Osteocyte (in vitro differentiated cells): Measurements from ENCODE around the gene CYS1. TPM values are rescaled to one million over a fixed set of nuclear protein-coding genes. Genes with fewer than 3 reads are reported as not detected.
A peak's percentile ranks its signal among the peaks of the same experiment; 100 is the strongest.

Experiments
- DNase-seq: peaks from one replicate; pipeline ENCODE4 v3.0.0; 2021; ENCODE audit warnings: mixed read lengths; ENCODE audit not compliant: unreplicated experiment; ENCODE audit errors: extremely low spot score
- H3K27ac Mint-ChIP-seq: one replicate; pipeline ENCODE4 v1.8.0; 2021; ENCODE audit warnings: mild to moderate bottlenecking, mixed read lengths; ENCODE audit not compliant: unreplicated experiment
- H3K27me3 Mint-ChIP-seq: one replicate; pipeline ENCODE4 v1.8.0; 2021; ENCODE audit warnings: mixed read lengths; ENCODE audit not compliant: unreplicated experiment
- H3K36me3 Mint-ChIP-seq: one replicate; pipeline ENCODE4 v1.8.0; 2021; ENCODE audit warnings: mixed read lengths; ENCODE audit not compliant: unreplicated experiment
- H3K4me1 Mint-ChIP-seq: one replicate; pipeline ENCODE4 v1.8.0; 2021; ENCODE audit warnings: mixed read lengths; ENCODE audit not compliant: unreplicated experiment
- H3K4me3 Mint-ChIP-seq: one replicate; pipeline ENCODE4 v1.8.0; 2021; ENCODE audit warnings: mild to moderate bottlenecking, moderate library complexity, mixed read lengths; ENCODE audit not compliant: unreplicated experiment
- H3K9me3 Mint-ChIP-seq: one replicate; pipeline ENCODE4 v1.8.0; 2021; ENCODE audit warnings: mixed read lengths; ENCODE audit not compliant: unreplicated experiment
- total RNA-seq: library from RNA; stranded (reverse); gene quantifications from 2 replicates; pipeline ENCODE4 v1.2.1, GENCODE V29; 2021
- TF ChIP-seq, protein P1 (sequence below): fragments of 200-600 bp; sonication (generic); IDR thresholded peaks from 2 replicates; pipeline ENCODE4 v1.5.0; 2021; ENCODE audit warnings: antibody characterized with exemption, mild to moderate bottlenecking, moderate library complexity

CYS1 gene
- total RNA-seq, 1 donor from 2014 or later, result 5.5 TPM

DNA sequence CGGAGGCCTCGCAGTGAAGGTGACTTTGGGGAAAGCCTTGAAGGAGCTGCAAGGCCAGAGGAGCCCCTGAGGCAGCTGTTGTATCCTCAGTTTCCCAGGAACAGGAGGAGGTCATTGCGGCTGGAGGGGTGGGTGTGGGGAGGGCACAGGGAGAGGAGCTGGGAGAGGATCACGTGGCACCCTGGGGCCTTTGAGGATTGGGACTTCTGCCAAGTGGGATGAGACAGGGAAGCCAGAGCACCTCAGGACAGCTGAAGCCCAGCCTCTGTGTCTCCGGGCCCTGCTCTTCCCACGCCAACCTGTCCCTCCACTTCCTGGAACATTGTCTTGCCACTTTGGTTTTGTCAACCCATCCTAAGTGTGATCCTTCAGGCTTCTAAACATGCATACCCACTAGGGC is 23.0 kb upstream of the CYS1 start:
- H3K27me3 Mint-ChIP-seq, result no peaks in the 10 kb centered on the region
- no peak overlapping the region for H3K4me3 Mint-ChIP-seq
- peaks cover 8% of the 10 kb centered on the region for H3K4me1 Mint-ChIP-seq
- no peak overlapping the region for H3K27ac Mint-ChIP-seq
- no peak for DNase-seq
- no peaks in the 10 kb centered on the region for H3K36me3 Mint-ChIP-seq
- no peaks in the 10 kb centered on the region for H3K9me3 Mint-ChIP-seq
- TF ChIP-seq, protein P1, sequence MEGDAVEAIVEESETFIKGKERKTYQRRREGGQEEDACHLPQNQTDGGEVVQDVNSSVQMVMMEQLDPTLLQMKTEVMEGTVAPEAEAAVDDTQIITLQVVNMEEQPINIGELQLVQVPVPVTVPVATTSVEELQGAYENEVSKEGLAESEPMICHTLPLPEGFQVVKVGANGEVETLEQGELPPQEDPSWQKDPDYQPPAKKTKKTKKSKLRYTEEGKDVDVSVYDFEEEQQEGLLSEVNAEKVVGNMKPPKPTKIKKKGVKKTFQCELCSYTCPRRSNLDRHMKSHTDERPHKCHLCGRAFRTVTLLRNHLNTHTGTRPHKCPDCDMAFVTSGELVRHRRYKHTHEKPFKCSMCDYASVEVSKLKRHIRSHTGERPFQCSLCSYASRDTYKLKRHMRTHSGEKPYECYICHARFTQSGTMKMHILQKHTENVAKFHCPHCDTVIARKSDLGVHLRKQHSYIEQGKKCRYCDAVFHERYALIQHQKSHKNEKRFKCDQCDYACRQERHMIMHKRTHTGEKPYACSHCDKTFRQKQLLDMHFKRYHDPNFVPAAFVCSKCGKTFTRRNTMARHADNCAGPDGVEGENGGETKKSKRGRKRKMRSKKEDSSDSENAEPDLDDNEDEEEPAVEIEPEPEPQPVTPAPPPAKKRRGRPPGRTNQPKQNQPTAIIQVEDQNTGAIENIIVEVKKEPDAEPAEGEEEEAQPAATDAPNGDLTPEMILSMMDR, result no peak

DNA sequence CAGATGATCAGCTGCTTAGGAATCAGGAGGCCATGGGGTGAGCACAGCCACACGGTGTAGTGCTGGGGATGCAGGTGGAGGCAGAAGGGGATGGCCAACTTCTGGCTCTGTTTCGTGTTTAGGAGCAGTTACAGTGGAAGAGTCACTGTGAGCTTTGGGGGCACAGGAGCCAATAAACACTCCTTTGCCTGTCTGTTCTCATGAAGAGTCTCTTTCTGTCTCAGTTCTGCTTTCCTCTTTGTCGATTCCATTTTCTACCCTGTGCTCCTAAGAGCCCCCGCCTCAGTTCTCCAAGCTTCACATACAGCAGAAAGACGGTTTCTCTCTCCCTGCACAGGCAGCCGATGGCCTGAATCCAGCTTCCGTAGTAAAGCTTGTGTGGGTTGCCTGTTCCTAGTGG is 21.3 kb upstream of the CYS1 start:
- no peaks in the 10 kb centered on the region for H3K27me3 Mint-ChIP-seq

GRCh38 chr2:10097352-10098148 is 17.3 kb upstream of the CYS1 start:
- Mint-ChIP-seq H3K4me1 (peaks cover 19% of the 10 kb centered on the region), H3K27ac (peak overlapping the region; percentile 35), H3K36me3 (no peaks in the 10 kb centered on the region), H3K9me3 (no peaks in the 10 kb centered on the region), H3K4me3 (no peak overlapping the region), H3K27me3 (peaks cover 4% of the 10 kb centered on the region)
- peak; percentile 90 for DNase-seq
- TF ChIP-seq, protein P1, result peak; percentile 90

More for the DNA sequence above, 21.3 kb upstream of the CYS1 start:
- Mint-ChIP-seq H3K4me1 (peaks cover 20% of the 10 kb centered on the region), H3K4me3 (no peak overlapping the region), H3K27ac (no peak overlapping the region), H3K36me3 (no peaks in the 10 kb centered on the region), H3K9me3 (no peaks in the 10 kb centered on the region)
- no peak for DNase-seq
- TF ChIP-seq, protein P1, result no peak

DNA sequence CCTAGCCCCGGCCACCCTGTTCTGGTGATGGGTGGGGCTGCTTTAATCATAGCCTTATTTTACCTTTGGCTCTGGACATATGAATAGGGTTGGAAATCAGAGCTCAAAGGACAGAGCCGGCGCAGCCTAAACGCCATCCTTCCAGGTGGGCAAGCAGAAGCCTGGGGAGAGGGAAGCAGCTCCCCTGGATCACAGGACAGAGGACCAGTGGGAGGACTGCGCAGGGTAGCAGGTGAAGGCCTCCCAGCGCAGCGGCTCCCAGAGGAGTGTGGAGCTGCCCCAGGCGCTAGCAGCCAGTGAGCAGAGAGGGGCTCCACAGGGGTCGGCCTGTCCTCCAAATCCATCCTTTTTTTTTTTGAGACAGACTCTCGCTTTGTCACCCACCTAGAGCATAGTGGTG is 16.4 kb upstream of the CYS1 start:
- H3K36me3 Mint-ChIP-seq, result no peaks in the 10 kb centered on the region
- DNase-seq, result no peak
- TF ChIP-seq, protein P1, result no peak
- H3K27ac Mint-ChIP-seq, result no peak overlapping the region
- no peaks in the 10 kb centered on the region for H3K9me3 Mint-ChIP-seq
- peaks cover 19% of the 10 kb centered on the region for H3K4me1 Mint-ChIP-seq
- H3K4me3 Mint-ChIP-seq, result no peak overlapping the region
- peaks cover 4% of the 10 kb centered on the region for H3K27me3 Mint-ChIP-seq

GRCh38 chr2:10095175-10095574 is 15.0 kb upstream of the CYS1 start:
- TF ChIP-seq, protein P1, result no peak
- H3K36me3 Mint-ChIP-seq, result no peaks in the 10 kb centered on the region
- peak overlapping the region; percentile 70 for H3K27ac Mint-ChIP-seq
- H3K4me1 Mint-ChIP-seq, result peaks cover 13% of the 10 kb centered on the region
- peaks cover 8% of the 10 kb centered on the region for H3K27me3 Mint-ChIP-seq
- no peaks in the 10 kb centered on the region for H3K9me3 Mint-ChIP-seq
- H3K4me3 Mint-ChIP-seq, result no peak overlapping the region
- no peak for DNase-seq
